KMS-11 (cell line): ENCODE measurements around the gene CDC45.

Source experiments
- H2AFZ ChIP-seq: fragments of 200-600 bp; sonication (generic); 2 replicates; pipeline ENCODE4 v1.6.1; 2016; ENCODE audit warnings: antibody characterized with exemption, mixed run types, low read depth
- H3K27ac ChIP-seq: fragments of 200-600 bp; sonication (generic); 2 replicates; pipeline ENCODE4 v1.6.1; 2016; ENCODE audit warnings: mild to moderate bottlenecking, mixed run types
- H3K27me3 ChIP-seq: fragments of 200-600 bp; sonication (generic); 2 replicates; pipeline ENCODE4 v1.6.1; 2017; ENCODE audit warnings: mild to moderate bottlenecking, low read depth, mixed run types, moderate library complexity; ENCODE audit not compliant: insufficient read depth
- H3K36me3 ChIP-seq: fragments of 200-600 bp; sonication (generic); 2 replicates; pipeline ENCODE4 v1.6.1; 2017; ENCODE audit warnings: mild to moderate bottlenecking, mixed run types; ENCODE audit not compliant: insufficient read depth
- H3K4me1 ChIP-seq: fragments of 200-600 bp; sonication (generic); 2 replicates; pipeline ENCODE4 v1.6.1; 2016; ENCODE audit warnings: mild to moderate bottlenecking, low read depth, mixed run types; ENCODE audit not compliant: poor library complexity, severe bottlenecking
- H3K4me2 ChIP-seq: fragments of 200-600 bp; sonication (generic); 2 replicates; pipeline ENCODE4 v1.7.0; 2016; ENCODE audit warnings: mild to moderate bottlenecking, mixed run types
- H3K4me3 ChIP-seq: fragments of 200-600 bp; sonication (generic); IDR thresholded peaks from 2 replicates; pipeline ENCODE4 v1.6.1; 2017; ENCODE audit warnings: low read depth, low read length, mixed read lengths; ENCODE audit not compliant: insufficient read depth
- H3K79me2 ChIP-seq: fragments of 200-600 bp; sonication (generic); 2 replicates; pipeline ENCODE4 v1.6.1; 2016; ENCODE audit warnings: low read depth, mixed run types; ENCODE audit not compliant: insufficient read depth
- H3K9ac ChIP-seq: fragments of 200-600 bp; sonication (generic); 2 replicates; pipeline ENCODE4 v1.6.1; 2016; ENCODE audit warnings: mild to moderate bottlenecking, mixed run types
- H4K20me1 ChIP-seq: fragments of 200-600 bp; sonication (generic); 2 replicates; pipeline ENCODE4 v1.6.1; 2016; ENCODE audit warnings: mild to moderate bottlenecking, mixed run types; ENCODE audit not compliant: insufficient read depth
- CTCF ChIP-seq: fragments of 200-600 bp; sonication (generic); conservative IDR thresholded peaks from 2 replicates; pipeline ENCODE4 v1.6.1; 2017; ENCODE audit warnings: low read depth, mild to moderate bottlenecking, antibody characterized with exemption, low read length, moderate library complexity, mixed read lengths

The CDC45 gene

DNA sequence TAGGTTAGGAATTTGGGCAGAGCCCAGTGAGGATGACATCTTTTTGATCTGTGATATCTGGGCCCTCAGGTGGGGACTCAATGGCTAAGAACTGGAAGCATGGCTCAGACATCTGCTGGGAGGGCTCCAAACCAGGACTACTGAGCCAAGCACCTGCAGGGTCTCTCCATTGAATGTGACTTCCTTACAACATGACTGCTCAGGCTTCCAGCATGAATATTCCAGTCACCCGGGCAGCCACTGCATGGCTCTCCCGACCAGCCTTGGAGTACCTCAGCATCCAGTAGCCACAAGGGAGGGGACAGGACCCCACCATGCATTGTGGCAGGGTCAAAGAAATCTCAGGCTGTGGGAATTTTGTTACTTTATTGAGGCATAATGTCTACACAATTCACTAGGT is 8.6 kb downstream of the CDC45 start:
- H3K36me3 ChIP-seq = peaks cover 8% of the 10 kb centered on the region; the same call in 1 of the 2 replicates
- TF ChIP-seq CTCF = no peak
- H3K4me1 ChIP-seq = peaks cover 4% of the 10 kb centered on the region
- no peak overlapping the region for H3K4me3 ChIP-seq
- no peak overlapping the region for H3K9ac ChIP-seq
- H3K27me3 ChIP-seq = no peaks in the 10 kb centered on the region
- no peak overlapping the region for H3K4me2 ChIP-seq
- 0 out of 2 replicates have a peak, but pooled peaks cover 3% of the 10 kb centered on the region for H4K20me1 ChIP-seq
- H3K27ac ChIP-seq = no peak overlapping the region
- no peak overlapping the region for H2AFZ ChIP-seq
- H3K79me2 ChIP-seq = no peaks in the 10 kb centered on the region

DNA sequence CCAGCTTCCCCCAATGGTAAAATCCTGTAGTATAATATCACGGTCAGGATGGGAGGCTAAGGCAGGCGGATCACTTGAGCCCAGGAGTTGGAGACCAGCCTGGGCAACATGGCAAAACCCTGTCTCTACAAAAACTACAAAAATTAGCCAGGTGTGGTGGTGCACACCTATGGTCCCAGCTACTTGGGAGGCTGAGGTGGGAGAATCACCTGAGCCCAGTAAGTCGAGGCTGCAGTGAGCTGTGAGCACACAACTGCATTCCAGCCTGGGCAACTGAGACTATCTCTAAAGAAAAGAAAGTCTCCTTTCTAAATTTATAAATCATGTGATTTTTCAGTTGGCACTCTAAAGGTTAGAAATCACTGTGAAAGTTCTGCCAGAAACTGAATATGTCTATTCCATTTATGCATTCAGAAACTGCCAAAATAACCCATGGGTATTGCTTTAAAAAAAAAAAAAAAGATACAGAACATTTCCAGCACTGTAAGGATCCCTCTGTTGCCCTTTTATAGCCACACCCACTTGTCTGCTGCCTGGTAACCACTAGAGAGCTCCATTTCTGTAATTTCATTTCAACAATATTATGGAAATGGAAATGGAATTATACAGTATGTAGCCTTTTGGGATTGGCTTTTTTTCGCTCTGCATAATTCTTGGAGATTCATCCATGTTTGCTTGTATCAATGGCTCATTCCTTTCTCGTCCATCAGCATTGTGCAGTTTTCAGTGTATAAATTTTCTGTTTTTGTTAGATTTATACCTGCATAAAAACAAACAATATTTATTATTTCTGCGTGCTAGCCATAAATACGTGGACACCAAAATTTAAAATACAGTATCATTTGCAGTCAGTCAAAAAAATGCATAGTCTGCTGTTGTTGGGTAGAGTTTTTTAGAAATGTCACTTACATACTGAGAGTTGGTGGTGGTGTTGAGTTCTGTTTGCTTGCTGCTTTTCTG is 9.4 kb downstream of the CDC45 start:
- no peaks in the 10 kb centered on the region for H3K27me3 ChIP-seq
- peaks cover 4% of the 10 kb centered on the region for H3K4me1 ChIP-seq
- H3K9ac ChIP-seq = no peak overlapping the region
- 0 out of 2 replicates have a peak, but pooled peaks cover 3% of the 10 kb centered on the region for H4K20me1 ChIP-seq
- H3K4me3 ChIP-seq = no peak overlapping the region
- no peak overlapping the region for H3K27ac ChIP-seq
- H3K4me2 ChIP-seq = no peak overlapping the region
- H3K79me2 ChIP-seq = no peaks in the 10 kb centered on the region
- peaks cover 5% of the 10 kb centered on the region; the same call in 1 of the 2 replicates for H3K36me3 ChIP-seq
- no peak for TF ChIP-seq CTCF
- H2AFZ ChIP-seq = no peak overlapping the region

DNA sequence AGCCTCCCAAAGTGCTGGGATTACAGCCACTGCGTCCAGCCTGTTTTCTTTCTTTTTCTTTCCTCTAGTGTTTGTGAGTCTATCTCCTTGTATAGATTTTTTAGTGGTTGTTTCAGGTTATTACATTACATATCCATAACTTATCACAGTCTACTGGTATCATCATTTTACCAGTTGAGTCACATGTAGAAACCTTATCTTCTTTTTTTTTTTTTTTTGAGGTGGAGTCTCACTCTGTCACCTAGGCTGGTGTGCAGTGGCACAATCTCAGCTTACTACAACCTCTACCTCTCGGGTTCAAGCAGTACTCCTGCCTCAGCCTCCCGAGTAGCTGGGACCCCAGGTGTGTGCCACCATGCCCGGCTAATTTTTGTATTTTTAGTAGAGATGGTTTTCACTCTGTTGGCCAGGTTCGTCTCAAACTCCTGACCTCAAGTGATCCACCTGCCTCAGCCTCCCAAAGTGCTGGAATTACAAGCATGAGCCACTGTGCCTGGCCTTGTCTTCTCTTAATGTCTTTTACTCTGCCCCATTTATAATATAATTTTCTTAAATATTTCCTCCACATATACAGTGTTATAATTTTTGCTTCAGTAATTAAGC is 11.0 kb downstream of the CDC45 start:
- H3K79me2 ChIP-seq = no peaks in the 10 kb centered on the region
- no peak overlapping the region for H2AFZ ChIP-seq
- peaks cover 5% of the 10 kb centered on the region; the same call in 1 of the 2 replicates for H3K36me3 ChIP-seq
- no peak overlapping the region for H3K4me2 ChIP-seq
- no peaks in the 10 kb centered on the region for H3K27me3 ChIP-seq
- H3K4me1 ChIP-seq = peaks cover 4% of the 10 kb centered on the region
- no peak overlapping the region for H3K4me3 ChIP-seq
- TF ChIP-seq CTCF = no peak
- H3K27ac ChIP-seq = no peak overlapping the region
- 0 out of 2 replicates have a peak, but pooled peaks cover 3% of the 10 kb centered on the region for H4K20me1 ChIP-seq
- no peak overlapping the region for H3K9ac ChIP-seq

DNA sequence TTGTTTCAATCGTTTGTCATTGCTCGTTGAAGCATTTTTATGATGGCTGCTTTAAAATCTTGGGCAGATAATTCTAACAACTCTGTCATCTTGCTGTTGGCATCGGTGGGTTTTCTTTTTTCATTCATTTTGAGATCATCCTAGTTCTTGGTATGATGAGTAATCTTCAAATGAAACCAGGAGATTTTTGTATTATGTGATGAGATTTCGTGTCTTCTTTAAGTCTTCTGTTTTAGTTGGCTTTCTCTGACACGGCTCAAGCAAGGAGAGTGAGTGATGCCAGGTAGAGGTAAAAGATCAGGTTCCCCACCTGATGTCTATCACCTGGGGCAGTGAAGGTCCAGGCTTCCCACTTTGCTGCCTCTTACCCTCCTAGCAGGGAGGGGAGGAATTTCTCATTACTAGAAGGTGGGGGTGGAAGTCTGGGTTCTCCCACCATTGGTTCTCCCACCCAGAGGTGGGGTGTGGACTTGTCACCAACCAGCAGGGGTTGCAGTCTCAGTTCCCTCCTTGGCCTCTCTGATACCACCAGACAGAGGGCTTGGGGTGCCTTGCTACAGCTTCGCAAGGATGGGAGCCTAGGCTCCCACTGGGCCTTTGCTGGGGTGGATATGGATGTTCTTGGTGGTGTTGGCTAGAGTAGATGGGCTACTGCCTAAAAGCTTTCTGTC is 12.9 kb downstream of the CDC45 start:
- Histone ChIP-seq H3K27me3 (no peaks in the 10 kb centered on the region), H3K9ac (no peak overlapping the region), H3K4me1 (peaks cover 4% of the 10 kb centered on the region), H3K4me2 (no peak overlapping the region), H3K36me3 (peaks cover 5% of the 10 kb centered on the region; the same call in 1 of the 2 replicates), H3K79me2 (no peaks in the 10 kb centered on the region), H4K20me1 (0 out of 2 replicates have a peak, but pooled peaks cover 3% of the 10 kb centered on the region), H3K27ac (no peak overlapping the region), H3K4me3 (no peak overlapping the region), H2AFZ (no peak overlapping the region)
- no peak for TF ChIP-seq CTCF
